Posterior vena cava (tissue), 2 donors: ENCODE measurements around the gene DDX51. TPM values are rescaled to one million over a fixed set of nuclear protein-coding genes. Genes with fewer than 3 reads are reported as not detected.
"Not testable (repeated sequence)": the region's sequence is repeated elsewhere in the genome, so short reads cannot be mapped to it uniquely, and the experiment has no call there.

Experiments used
- DNase-seq: peaks from one replicate; pipeline ENCODE4 v3.0.0-alpha.2; 2020; ENCODE audit warnings: low spot score
- intact Hi-C, 2 donors: fragments of 100-400 bp; cut with DNase I; formaldehyde crosslinking; loops; one replicate each; pipeline versions ENCODE4 v1.14.1 to v1.14.2; 2022 to 2023
- total RNA-seq, 2 donors: library from RNA; stranded (reverse); fragmentation: NEBNext Ultra II Directional; extraction: Animal tissue kit (Norgen Biotek cat#: 25700); gene quantifications; one replicate each; pipeline ENCODE4 v1.2.1, GENCODE V29; 2021
- donor health status: DM: yes; HTN: yes; CAD: no.
- donor health status: DM: yes; HTN: yes; CAD: no.

Gene DDX51
- total RNA-seq, 2 donors from 2014 or later, result 9.7 to 10.2 TPM

DNA sequence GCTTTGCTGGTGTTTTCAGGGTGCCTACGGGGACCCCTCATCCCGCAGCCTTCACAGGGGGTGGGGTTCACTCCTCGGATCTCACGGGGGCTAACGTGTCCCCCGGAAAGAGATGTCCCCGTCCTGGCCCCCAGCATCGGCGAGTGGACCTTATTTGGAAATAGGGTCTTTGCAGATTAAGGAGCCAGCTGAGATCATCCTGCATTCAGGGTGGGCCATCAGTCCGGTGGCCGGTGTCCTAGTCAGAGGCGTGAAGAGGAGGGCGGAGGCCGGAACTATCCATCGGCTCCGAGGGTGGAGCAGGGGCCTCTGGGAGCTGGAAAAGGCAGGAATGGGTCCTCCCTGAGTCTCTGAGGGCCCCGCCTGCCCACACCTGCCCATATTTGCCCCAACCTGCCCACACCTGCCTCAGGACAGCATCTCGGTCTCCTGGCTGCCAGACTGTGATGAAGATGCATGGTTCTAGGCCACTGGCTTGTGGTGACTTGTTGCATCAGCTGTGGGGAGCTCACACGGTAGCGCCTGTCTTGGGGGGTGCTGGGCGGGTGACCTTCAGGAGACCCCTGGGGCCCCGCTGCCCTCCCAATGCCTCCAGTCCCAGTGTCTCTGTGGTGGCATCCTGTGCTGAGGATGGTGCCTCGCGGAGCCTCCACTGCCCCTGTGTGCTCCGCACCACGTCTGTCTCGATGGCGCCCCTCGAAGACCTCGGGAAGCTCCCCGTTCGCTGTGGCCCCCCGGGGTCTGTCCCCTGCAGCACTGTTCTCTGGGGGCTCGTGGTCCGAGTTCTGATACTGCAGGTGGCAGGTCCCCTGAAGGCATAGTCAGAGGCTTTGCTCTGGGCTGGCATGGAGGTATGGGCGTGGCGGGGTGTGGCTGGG is 14.8 kb upstream of the DDX51 start:
- peak; percentile 77 for DNase-seq
- intact Hi-C loops, result loop anchor here in 1 of 2 donors (10.0 kb wide), 1 partner anchor 456 kb away; the partner anchor contains the start of genes LRCOL1 and P2RX2

GRCh38 chr12:132157733-132158409 is 13.8 kb upstream of the DDX51 start:
- intact Hi-C loops, result loop anchor here in 1 of 2 donors (10.0 kb wide), 1 partner anchor 457 kb away; the partner anchor contains the start of genes LRCOL1 and P2RX2
- no peak for DNase-seq

DNA sequence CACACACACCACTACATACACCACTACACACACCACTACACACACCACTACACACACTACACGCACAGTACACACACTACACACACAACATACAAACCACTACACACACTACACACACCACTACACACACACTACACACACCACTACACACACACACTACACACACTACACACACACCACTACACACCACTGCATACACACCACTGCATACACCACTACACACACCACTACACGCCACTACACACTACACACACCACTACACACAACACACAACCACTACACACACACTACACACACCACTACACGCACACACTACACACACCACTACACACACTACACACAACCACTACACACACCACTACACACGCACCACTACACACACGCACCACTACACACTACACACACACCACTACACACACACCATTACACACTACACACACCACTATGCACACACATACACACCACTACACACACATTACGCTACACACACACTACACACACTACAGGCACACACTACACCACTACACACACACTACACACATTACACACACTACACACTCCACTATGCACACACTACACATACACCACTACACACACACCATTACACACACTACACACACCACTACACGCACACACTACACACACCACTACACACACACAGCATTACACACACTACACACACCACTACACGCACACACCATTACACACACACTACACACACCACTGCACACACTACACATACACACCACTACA is 12.6 kb upstream of the DDX51 start:
- intact Hi-C loops, result loop anchor here in 1 of 2 donors (10.0 kb wide), 1 partner anchor 458 kb away; the partner anchor contains the start of genes LRCOL1 and P2RX2
- DNase-seq, result no peak

DNA sequence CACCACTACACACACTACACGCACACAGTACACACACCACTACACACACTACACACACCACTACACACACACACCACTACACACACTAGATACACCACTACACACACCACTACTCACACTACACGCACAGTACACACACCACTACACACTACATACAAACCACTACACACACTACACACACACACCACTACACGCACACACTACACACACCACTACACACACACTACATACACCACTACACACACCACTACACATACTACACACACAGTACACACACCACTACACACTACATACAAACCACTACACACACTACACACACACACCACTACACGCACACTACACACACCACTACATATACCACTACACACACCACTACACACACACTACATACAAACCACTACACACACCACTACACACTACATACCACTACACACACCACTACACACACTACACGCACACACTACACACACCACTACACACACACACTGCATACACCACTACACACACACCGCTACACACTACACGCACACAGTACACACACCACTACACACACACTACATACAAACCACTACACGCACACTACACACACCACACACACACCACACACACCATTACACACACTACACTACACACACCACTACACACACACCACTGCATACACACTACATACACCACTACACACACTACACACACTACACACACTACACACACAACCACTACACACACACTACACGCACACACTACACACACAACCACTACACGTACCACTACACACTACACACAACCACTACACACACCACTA is 11.9 kb upstream of the DDX51 start:
- no peak for DNase-seq
- intact Hi-C loops, result loop anchor here in 1 of 2 donors (10.0 kb wide), 1 partner anchor 459 kb away; the partner anchor contains the start of genes LRCOL1 and P2RX2

GRCh38 chr12:132154941-132155770 is 11.0 kb upstream of the DDX51 start:
- intact Hi-C loops, result loop anchor here in 1 of 2 donors (10.0 kb wide), 1 partner anchor 460 kb away; the partner anchor contains the start of genes LRCOL1 and P2RX2
- DNase-seq, result no peak

- peak; percentile 70 for DNase-seq
- intact Hi-C loops, result loop anchor here in 1 of 2 donors (10.0 kb wide), 1 partner anchor 460 kb away; the partner anchor contains the start of genes LRCOL1 and P2RX2
Measured at GRCh38 chr12:132154341-132154761, 10.2 kb upstream of the DDX51 start.

GRCh38 chr12:132153501-132154340 is 9.6 kb upstream of the DDX51 start:
- peak; percentile 89 for DNase-seq
- intact Hi-C loops, result loop anchor here in 1 of 2 donors (10.0 kb wide), 1 partner anchor 461 kb away; the partner anchor contains the start of genes LRCOL1 and P2RX2

DNA sequence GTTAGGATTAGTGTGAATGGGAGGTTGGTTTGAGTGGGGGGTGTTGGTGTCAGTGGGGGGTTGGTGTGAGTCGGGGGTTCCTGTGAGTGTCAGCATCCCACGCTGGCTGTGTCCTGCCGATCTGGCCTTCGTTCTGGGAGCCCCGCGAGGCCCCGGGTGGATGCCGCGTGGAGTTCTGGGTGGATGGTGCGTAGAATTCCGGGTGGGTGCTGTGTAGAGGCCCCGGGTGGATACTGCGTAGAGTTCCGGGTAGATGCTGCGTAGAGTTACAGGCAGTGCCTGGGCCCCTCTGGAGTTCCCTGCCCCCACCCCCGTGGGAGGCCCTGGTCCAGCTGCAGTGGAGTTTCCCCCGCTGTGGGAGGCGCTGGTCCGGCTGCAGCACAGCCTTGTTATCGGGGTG is 8.8 kb upstream of the DDX51 start:
- peak; percentile 67 for DNase-seq
- intact Hi-C loops, result loop anchor here in 1 of 2 donors (10.0 kb wide), 1 partner anchor 462 kb away; the partner anchor contains the start of genes LRCOL1 and P2RX2

GRCh38 chr12:132152411-132152821 is 8.3 kb upstream of the DDX51 start:
- DNase-seq, result peak; percentile 73
- intact Hi-C loops, result loop anchor here in 1 of 2 donors (10.0 kb wide), 1 partner anchor 462 kb away; the partner anchor contains the start of genes LRCOL1 and P2RX2

DNA sequence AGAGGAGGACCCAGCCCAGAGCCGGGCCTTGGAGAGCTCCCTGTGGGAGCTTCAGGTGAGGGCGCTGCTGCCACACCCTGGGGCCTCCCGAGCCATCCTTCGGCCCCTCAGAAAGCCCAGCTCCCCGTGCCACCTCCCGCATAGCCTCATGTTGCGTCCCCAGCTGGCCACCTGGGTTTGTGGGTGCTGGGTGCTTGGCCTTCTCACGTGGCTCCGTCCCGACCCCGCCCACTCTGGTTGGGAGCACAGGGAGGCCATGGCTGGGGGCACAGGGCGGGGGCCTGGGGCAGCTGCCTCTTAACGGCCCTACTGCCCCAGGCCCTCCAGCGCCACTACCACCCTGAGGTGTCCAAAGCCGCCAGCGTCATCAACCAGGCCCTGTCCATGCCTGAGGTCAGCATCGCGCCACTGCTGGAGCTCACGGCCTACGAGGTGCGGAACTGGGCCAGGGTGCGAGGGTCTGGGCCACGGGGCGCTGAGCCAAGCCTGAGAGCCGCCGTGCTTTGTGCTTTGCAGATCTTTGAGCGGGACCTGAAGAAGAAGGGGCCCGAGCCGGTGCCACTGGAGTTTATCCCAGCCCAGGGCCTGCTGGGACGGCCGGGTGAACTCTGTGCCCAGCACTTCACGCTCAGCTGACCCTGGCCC is 7.8 kb upstream of the DDX51 start:
- intact Hi-C loops, result loop anchor here (2.0 to 10.0 kb wide), 2 partner anchors 67 to 463 kb away; partner anchors contain the start of genes LRCOL1 (in 1 of the 2) and P2RX2 (in 1 of the 2)
- peak; percentile 81 for DNase-seq

GRCh38 chr12:132151145-132151765 is 7.1 kb upstream of the DDX51 start:
- intact Hi-C loops, result loop anchor here (2.0 to 10.0 kb wide), 2 partner anchors 68 to 464 kb away; partner anchors contain the start of genes LRCOL1 (in 1 of the 2) and P2RX2 (in 1 of the 2)

GRCh38 chr12:132150780-132151144 is 6.6 kb upstream of the DDX51 start:
- no peak for DNase-seq
- intact Hi-C loops, result loop anchor here (2.0 to 10.0 kb wide), 2 partner anchors 68 to 464 kb away; partner anchors contain the start of genes LRCOL1 (in 1 of the 2) and P2RX2 (in 1 of the 2)

More at GRCh38 chr12:132151145-132151765, 7.1 kb upstream of the DDX51 start:
- DNase-seq, result peak; percentile 80

GRCh38 chr12:132149526-132149925 is 5.4 kb upstream of the DDX51 start:
- intact Hi-C loops, DNase-seq: not testable (repeated sequence)

DNA sequence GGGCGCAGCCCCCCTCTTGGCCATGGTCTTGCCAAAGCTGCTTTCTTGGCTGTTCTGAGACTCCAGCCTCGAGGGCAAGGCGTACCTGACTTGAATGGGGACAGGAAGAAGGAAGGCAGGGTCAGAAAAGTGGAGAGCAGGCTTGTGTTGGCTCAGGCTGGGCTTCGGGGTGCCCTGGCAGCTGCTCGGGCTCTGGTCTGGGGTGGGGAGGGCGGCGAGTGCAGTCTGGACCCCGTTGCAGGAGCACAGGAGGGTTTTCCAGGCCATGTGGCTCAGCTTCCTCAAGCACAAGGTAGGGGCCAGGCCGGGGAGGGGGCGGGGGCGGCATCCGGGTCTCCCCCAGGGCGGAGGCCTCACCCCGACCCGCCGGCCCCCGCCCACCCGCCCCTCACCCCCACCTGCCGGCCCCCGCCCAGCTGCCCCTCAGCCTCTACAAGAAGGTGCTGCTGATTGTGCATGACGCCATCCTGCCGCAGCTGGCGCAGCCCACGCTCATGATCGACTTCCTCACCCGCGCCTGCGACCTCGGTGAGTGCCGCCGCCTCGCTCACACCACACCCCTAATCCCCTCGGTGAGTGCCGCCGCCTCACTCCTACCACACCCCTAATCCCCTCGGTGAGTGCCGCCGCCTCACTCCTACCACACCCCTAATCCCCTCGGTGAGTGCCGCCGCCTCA is 4.4 kb upstream of the DDX51 start:
- peak; percentile 44 for DNase-seq
- intact Hi-C loops, result no loop called here
